WTC11 (cell line): ENCODE data around the gene ACVR1B. TPM values are rescaled to one million over a fixed set of nuclear protein-coding genes. Genes with fewer than 3 reads are reported as not detected.

Experiments
- ATAC-seq: fragments of 200-7000 bp; cut with Tn5 transposase; 2 replicates; pipeline ENCODE4 v1.10.0; 2021; ENCODE audit warnings: mild to moderate bottlenecking, moderate library complexity
- CTCF ChIA-PET: fragments of 300-600 bp; sonication (Branson Sonifier 250); formaldehyde crosslinking; loops from one replicate; lab custom pipeline; 2021; ENCODE audit warnings: antibody characterized with exemption; lab: Charles Lee
- POLR2A ChIA-PET: fragments of 350-600 bp; sonication (Branson Sonifier 250); formaldehyde crosslinking; loops from one replicate; lab custom pipeline; 2021; ENCODE audit warnings: antibody characterized with exemption; lab: Charles Lee
- DNase-seq: peaks from one replicate; pipeline ENCODE4 v3.0.0; 2021; ENCODE audit warnings: low spot score
- H3K27ac Mint-ChIP-seq: 2 replicates; pipeline ENCODE4 v1.8.0; 2021; ENCODE audit warnings: mixed read lengths
- H3K27me3 Mint-ChIP-seq: 2 replicates; pipeline ENCODE4 v1.8.0; 2021; ENCODE audit warnings: low read depth, mild to moderate bottlenecking, moderate library complexity, mixed read lengths
- H3K36me3 Mint-ChIP-seq: 2 replicates; pipeline ENCODE4 v1.8.0; 2021; ENCODE audit warnings: mixed read lengths
- H3K4me1 Mint-ChIP-seq: 2 replicates; pipeline ENCODE4 v1.8.0; 2022; ENCODE audit warnings: mixed read lengths
- H3K4me3 Mint-ChIP-seq: 2 replicates; pipeline ENCODE4 v1.8.0; 2021; ENCODE audit warnings: mild to moderate bottlenecking, moderate library complexity, mixed read lengths
- H3K9me3 Mint-ChIP-seq: 2 replicates; pipeline ENCODE4 v1.8.0; 2021; ENCODE audit warnings: mixed read lengths
- ATF1 ChIP-seq: sonication (generic); formaldehyde crosslinking; IDR thresholded peaks from 2 replicates; pipeline ENCODE4 v1.8.1; 2023; ENCODE audit warnings: mild to moderate bottlenecking, moderate library complexity, missing genetic modification reagents
- CBFB ChIP-seq: sonication (generic); formaldehyde crosslinking; IDR thresholded peaks from 2 replicates; pipeline ENCODE4 v1.8.1; 2022; ENCODE audit warnings: mild to moderate bottlenecking, low read depth, missing genetic modification reagents
- ELF4 ChIP-seq: sonication (generic); formaldehyde crosslinking; IDR thresholded peaks from 2 replicates; pipeline ENCODE4 v1.8.1; 2022; ENCODE audit warnings: low read depth, mild to moderate bottlenecking, moderate library complexity, missing genetic modification reagents
- EMX1 ChIP-seq: fragments of 250-450 bp; sonication (Bioruptor Pico); IDR thresholded peaks from 2 replicates; pipeline ENCODE4 v1.8.0; 2021; ENCODE audit warnings: mild to moderate bottlenecking
- ETV6 ChIP-seq: sonication (generic); formaldehyde crosslinking; IDR thresholded peaks from 2 replicates; pipeline ENCODE4 v1.8.1; 2022; ENCODE audit warnings: mild to moderate bottlenecking, missing genetic modification reagents
- IRF2 ChIP-seq: sonication (generic); formaldehyde crosslinking; IDR thresholded peaks from 2 replicates; pipeline ENCODE4 v1.8.0; 2022; ENCODE audit warnings: low read depth, missing genetic modification reagents, borderline replicate concordance
- JAZF1 ChIP-seq: fragments of 250-450 bp; sonication (Bioruptor Pico); IDR thresholded peaks from 2 replicates; pipeline ENCODE4 v1.9.0; 2021; ENCODE audit warnings: moderate library complexity, mild to moderate bottlenecking, inconsistent platforms
- KAT7 ChIP-seq: sonication (generic); formaldehyde crosslinking; IDR thresholded peaks from 2 replicates; pipeline ENCODE4 v1.8.1; 2023; ENCODE audit warnings: missing genetic modification reagents, mild to moderate bottlenecking, borderline replicate concordance
- MYBL2 ChIP-seq: sonication (generic); formaldehyde crosslinking; IDR thresholded peaks from 2 replicates; pipeline ENCODE4 v1.8.1; 2023; ENCODE audit warnings: mild to moderate bottlenecking, moderate library complexity, missing genetic modification reagents
- NFATC4 ChIP-seq: fragments of 250-450 bp; sonication (Bioruptor Pico); IDR thresholded peaks from 2 replicates; pipeline ENCODE4 v1.9.0; 2021; ENCODE audit warnings: mild to moderate bottlenecking
- NFYB ChIP-seq: sonication (generic); formaldehyde crosslinking; conservative IDR thresholded peaks from 2 replicates; pipeline ENCODE4 v1.8.0; 2022; ENCODE audit warnings: low read depth, missing genetic modification reagents
- NR3C1 ChIP-seq: sonication (generic); formaldehyde crosslinking; conservative IDR thresholded peaks from 2 replicates; pipeline ENCODE4 v1.8.1; 2023; ENCODE audit warnings: low read depth, mild to moderate bottlenecking, missing genetic modification reagents
- OVOL2 ChIP-seq: fragments of 250-450 bp; sonication (Bioruptor Pico); IDR thresholded peaks from 2 replicates; pipeline ENCODE4 v1.9.0; 2021; ENCODE audit warnings: mild to moderate bottlenecking, borderline replicate concordance
- RORB ChIP-seq: fragments of 250-450 bp; sonication (Bioruptor Pico); IDR thresholded peaks from 2 replicates; pipeline ENCODE4 v1.9.0; 2021; ENCODE audit warnings: mild to moderate bottlenecking
- SOX15 ChIP-seq: fragments of 250-450 bp; sonication (Bioruptor Pico); IDR thresholded peaks from 2 replicates; pipeline ENCODE4 v1.9.0; 2021; ENCODE audit warnings: mild to moderate bottlenecking
- SP1 ChIP-seq: sonication (generic); formaldehyde crosslinking; conservative IDR thresholded peaks from 2 replicates; pipeline ENCODE4 v1.8.1; 2022; ENCODE audit warnings: missing genetic modification reagents
- TEAD1 ChIP-seq: sonication (generic); formaldehyde crosslinking; IDR thresholded peaks from 2 replicates; pipeline ENCODE4 v1.8.0; 2022; ENCODE audit warnings: mild to moderate bottlenecking, missing genetic modification reagents
- ZBTB21 ChIP-seq: sonication (generic); formaldehyde crosslinking; IDR thresholded peaks from 2 replicates; pipeline ENCODE4 v1.8.1; 2023; ENCODE audit warnings: mild to moderate bottlenecking, missing genetic modification reagents, borderline replicate concordance
- ZNF219 ChIP-seq: sonication (generic); formaldehyde crosslinking; IDR thresholded peaks from 2 replicates; pipeline ENCODE4 v1.8.0; 2023; ENCODE audit warnings: missing genetic modification reagents, mild to moderate bottlenecking, borderline replicate concordance
- ZNF317 ChIP-seq: sonication (generic); formaldehyde crosslinking; IDR thresholded peaks from 2 replicates; pipeline ENCODE4 v1.8.1; 2023; ENCODE audit warnings: low read depth, mild to moderate bottlenecking, moderate library complexity, missing genetic modification reagents, borderline replicate concordance
- ZNF416 ChIP-seq: fragments of 250-450 bp; sonication (Bioruptor Pico); IDR thresholded peaks from 2 replicates; pipeline ENCODE4 v1.9.0; 2021; ENCODE audit warnings: mild to moderate bottlenecking, inconsistent platforms
- ZNF423 ChIP-seq: fragments of 250-450 bp; sonication (Bioruptor Pico); IDR thresholded peaks from 2 replicates; pipeline ENCODE4 v2.1.2; 2022; ENCODE audit warnings: mild to moderate bottlenecking, moderate library complexity
- total RNA-seq: library from RNA; stranded (reverse); gene quantifications from 3 replicates; pipeline ENCODE4 v1.2.3, GENCODE V29; 2021
- TF ChIP-seq, protein P1 (sequence below): fragments of 250-450 bp; sonication (Bioruptor Pico); IDR thresholded peaks from 2 replicates; pipeline ENCODE4 v1.9.0; 2021; ENCODE audit warnings: moderate library complexity, mild to moderate bottlenecking, inconsistent platforms, borderline replicate concordance
- TF ChIP-seq, protein P2 (sequence below): sonication (generic); formaldehyde crosslinking; IDR thresholded peaks from 2 replicates; pipeline ENCODE4 v1.8.0; 2022; ENCODE audit warnings: missing genetic modification reagents
- TF ChIP-seq, protein P3 (sequence below): sonication (generic); formaldehyde crosslinking; IDR thresholded peaks from 2 replicates; pipeline ENCODE4 v1.8.0; 2022; ENCODE audit warnings: mild to moderate bottlenecking, missing genetic modification reagents
- TF ChIP-seq, protein P4 (sequence below): sonication (generic); formaldehyde crosslinking; conservative IDR thresholded peaks from 2 replicates; pipeline ENCODE4 v1.8.1; 2022; ENCODE audit warnings: mild to moderate bottlenecking, missing genetic modification reagents
- TF ChIP-seq, protein P5 (sequence below): sonication (generic); formaldehyde crosslinking; IDR thresholded peaks from 2 replicates; pipeline ENCODE4 v1.8.1; 2022; ENCODE audit warnings: missing genetic modification reagents, borderline replicate concordance
- TF ChIP-seq, protein P6 (sequence below): sonication (generic); formaldehyde crosslinking; IDR thresholded peaks from 2 replicates; pipeline ENCODE4 v1.8.0; 2023; ENCODE audit warnings: mild to moderate bottlenecking, missing genetic modification reagents

ACVR1B gene
- total RNA-seq, 1 experiment from 2014 or later = 24.1 TPM

DNA sequence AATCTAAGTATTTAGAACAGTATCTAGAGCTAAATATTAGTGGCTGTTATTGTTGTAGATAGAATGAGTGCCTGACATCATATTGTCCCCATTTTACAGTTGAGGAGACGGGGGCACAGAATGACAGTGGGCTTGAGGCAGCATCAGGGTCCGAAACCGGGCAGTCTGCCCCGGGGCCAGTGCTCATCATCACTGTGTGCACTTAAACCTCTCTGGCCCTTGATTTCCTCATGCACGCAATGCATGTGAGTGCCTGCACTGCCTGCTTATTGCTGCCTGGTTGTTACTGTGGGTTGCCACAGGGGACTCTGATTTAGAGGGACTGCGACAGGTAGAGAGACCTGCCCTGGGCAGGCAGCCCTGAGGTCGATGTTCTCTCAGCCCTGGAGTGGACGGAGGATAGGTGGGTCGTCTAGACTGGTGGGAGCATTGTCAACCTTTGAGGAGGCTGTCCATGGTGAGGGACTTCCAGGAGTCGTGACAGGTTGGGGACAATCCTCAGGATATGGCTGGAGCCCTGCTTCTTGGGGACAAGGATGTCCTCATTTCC lies 34.4 kb upstream of the ACVR1B start:
- ATAC-seq = no peak

DNA sequence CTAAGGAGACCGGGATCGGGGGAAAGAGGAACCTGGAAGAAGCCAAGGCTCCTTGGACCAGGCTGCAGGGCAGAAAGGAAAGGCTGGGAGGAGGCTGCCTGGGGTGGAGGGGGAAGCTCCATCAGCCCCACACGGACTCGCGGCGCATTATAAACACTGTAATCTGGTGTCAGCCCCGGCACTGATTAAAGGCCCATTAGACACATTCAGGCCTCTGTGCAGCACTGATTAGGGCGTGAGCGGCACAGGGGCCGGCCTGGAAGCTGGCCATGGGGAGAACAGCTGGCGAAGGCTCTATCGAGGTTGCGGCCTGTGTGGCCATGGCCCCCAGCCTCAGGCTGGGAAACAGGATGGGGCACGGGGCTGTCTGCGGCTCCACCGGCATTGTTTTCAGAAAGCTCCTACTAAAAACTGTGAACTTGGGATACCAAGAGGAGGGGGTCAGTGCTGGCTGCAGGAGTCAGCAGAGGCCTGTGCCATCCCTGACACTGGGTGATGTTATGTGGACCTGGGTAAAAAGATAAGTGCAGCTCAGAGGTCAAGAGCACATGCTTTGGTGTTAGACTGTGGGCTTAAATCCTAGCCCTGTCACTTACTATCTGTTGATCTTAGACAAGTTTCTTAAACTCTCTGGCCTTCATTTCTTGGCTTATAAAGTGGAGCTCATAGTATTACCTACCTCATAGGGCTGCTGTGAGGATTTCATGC lies 33.6 kb upstream of the ACVR1B start:
- H3K4me3 Mint-ChIP-seq = no peak overlapping the region
- POLR2A ChIA-PET = no interaction called here
- CTCF ChIA-PET = interaction anchor here (0.7 to 1.3 kb wide), 4 partner anchors 9 to 107 kb away, joined by 3 to 4 read pairs (median 3); no protein-coding TSS in a partner anchor
- no peak overlapping the region for H3K27ac Mint-ChIP-seq
- H3K9me3 Mint-ChIP-seq = no peaks in the 10 kb centered on the region
- no peak for ATAC-seq
- peaks cover 5% of the 10 kb centered on the region for H3K27me3 Mint-ChIP-seq
- no peak for DNase-seq
- H3K36me3 Mint-ChIP-seq = no peaks in the 10 kb centered on the region
- H3K4me1 Mint-ChIP-seq = peaks cover 26% of the 10 kb centered on the region
- TF ChIP-seq, protein P1, sequence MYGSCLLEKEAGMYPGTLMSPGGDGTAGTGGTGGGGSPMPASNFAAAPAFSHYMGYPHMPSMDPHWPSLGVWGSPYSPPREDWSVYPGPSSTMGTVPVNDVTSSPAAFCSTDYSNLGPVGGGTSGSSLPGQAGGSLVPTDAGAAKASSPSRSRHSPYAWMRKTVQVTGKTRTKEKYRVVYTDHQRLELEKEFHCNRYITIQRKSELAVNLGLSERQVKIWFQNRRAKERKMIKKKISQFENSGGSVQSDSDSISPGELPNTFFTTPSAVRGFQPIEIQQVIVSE (CRISPR knock-in tag) = no peak
- TF ChIP-seq NFYB (CRISPR knock-in tag) (no peak), NFATC4 (CRISPR knock-in tag) (no peak), ZNF317 (CRISPR knock-in tag) (no peak), IRF2 (CRISPR knock-in tag) (no peak), KAT7 (no peak), ZNF219 (CRISPR knock-in tag) (no peak), SP1 (CRISPR knock-in tag) (no peak), ZNF416 (CRISPR knock-in tag) (no peak), RORB (no peak), ZBTB21 (no peak)
- TF ChIP-seq, protein P2, sequence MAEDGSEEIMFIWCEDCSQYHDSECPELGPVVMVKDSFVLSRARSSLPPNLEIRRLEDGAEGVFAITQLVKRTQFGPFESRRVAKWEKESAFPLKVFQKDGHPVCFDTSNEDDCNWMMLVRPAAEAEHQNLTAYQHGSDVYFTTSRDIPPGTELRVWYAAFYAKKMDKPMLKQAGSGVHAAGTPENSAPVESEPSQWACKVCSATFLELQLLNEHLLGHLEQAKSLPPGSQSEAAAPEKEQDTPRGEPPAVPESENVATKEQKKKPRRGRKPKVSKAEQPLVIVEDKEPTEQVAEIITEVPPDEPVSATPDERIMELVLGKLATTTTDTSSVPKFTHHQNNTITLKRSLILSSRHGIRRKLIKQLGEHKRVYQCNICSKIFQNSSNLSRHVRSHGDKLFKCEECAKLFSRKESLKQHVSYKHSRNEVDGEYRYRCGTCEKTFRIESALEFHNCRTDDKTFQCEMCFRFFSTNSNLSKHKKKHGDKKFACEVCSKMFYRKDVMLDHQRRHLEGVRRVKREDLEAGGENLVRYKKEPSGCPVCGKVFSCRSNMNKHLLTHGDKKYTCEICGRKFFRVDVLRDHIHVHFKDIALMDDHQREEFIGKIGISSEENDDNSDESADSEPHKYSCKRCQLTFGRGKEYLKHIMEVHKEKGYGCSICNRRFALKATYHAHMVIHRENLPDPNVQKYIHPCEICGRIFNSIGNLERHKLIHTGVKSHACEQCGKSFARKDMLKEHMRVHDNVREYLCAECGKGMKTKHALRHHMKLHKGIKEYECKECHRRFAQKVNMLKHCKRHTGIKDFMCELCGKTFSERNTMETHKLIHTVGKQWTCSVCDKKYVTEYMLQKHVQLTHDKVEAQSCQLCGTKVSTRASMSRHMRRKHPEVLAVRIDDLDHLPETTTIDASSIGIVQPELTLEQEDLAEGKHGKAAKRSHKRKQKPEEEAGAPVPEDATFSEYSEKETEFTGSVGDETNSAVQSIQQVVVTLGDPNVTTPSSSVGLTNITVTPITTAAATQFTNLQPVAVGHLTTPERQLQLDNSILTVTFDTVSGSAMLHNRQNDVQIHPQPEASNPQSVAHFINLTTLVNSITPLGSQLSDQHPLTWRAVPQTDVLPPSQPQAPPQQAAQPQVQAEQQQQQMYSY = no peak
- TF ChIP-seq, protein P3, sequence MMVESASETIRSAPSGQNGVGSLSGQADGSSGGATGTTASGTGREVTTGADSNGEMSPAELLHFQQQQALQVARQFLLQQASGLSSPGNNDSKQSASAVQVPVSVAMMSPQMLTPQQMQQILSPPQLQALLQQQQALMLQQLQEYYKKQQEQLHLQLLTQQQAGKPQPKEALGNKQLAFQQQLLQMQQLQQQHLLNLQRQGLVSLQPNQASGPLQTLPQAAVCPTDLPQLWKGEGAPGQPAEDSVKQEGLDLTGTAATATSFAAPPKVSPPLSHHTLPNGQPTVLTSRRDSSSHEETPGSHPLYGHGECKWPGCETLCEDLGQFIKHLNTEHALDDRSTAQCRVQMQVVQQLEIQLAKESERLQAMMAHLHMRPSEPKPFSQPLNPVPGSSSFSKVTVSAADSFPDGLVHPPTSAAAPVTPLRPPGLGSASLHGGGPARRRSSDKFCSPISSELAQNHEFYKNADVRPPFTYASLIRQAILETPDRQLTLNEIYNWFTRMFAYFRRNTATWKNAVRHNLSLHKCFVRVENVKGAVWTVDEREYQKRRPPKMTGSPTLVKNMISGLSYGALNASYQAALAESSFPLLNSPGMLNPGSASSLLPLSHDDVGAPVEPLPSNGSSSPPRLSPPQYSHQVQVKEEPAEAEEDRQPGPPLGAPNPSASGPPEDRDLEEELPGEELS (CRISPR knock-in tag) = no peak
- TF ChIP-seq, protein P4, sequence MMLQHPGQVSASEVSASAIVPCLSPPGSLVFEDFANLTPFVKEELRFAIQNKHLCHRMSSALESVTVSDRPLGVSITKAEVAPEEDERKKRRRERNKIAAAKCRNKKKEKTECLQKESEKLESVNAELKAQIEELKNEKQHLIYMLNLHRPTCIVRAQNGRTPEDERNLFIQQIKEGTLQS (CRISPR knock-in tag) = no peak

More for the DNA sequence above, 34.4 kb upstream of the ACVR1B start:
- peaks cover 8% of the 10 kb centered on the region for H3K27me3 Mint-ChIP-seq
- no peaks in the 10 kb centered on the region for H3K9me3 Mint-ChIP-seq
- ChIA-PET CTCF (interaction anchor here (1.2 kb wide), 1 partner anchor 10 kb away, joined by 4 read pairs; no protein-coding TSS in a partner anchor), POLR2A (no interaction called here)
- peaks cover 29% of the 10 kb centered on the region for H3K4me1 Mint-ChIP-seq
- H3K36me3 Mint-ChIP-seq = no peaks in the 10 kb centered on the region
- H3K27ac Mint-ChIP-seq = no peak overlapping the region
- no peak for DNase-seq
- TF ChIP-seq, protein P5, sequence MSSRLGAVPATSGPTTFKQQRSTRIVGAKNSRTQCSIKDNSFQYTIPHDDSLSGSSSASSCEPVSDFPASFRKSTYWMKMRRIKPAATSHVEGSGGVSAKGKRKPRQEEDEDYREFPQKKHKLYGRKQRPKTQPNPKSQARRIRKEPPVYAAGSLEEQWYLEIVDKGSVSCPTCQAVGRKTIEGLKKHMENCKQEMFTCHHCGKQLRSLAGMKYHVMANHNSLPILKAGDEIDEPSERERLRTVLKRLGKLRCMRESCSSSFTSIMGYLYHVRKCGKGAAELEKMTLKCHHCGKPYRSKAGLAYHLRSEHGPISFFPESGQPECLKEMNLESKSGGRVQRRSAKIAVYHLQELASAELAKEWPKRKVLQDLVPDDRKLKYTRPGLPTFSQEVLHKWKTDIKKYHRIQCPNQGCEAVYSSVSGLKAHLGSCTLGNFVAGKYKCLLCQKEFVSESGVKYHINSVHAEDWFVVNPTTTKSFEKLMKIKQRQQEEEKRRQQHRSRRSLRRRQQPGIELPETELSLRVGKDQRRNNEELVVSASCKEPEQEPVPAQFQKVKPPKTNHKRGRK = no peak
- TF ChIP-seq ETV6 (CRISPR knock-in tag) = no peak
- no peak for TF ChIP-seq SOX15 (CRISPR knock-in tag)
- TF ChIP-seq OVOL2 = no peak
- no peak for TF ChIP-seq ZBTB21
- no peak for TF ChIP-seq ZNF423 (CRISPR knock-in tag)
- TF ChIP-seq JAZF1 (CRISPR knock-in tag) = no peak
- TF ChIP-seq CBFB (CRISPR knock-in tag) = no peak
- no peak for TF ChIP-seq NR3C1 (CRISPR knock-in tag)
- no peak for TF ChIP-seq ELF4 (CRISPR knock-in tag)
- TF ChIP-seq SP1 (CRISPR knock-in tag) = no peak
- no peak for TF ChIP-seq ATF1 (CRISPR knock-in tag)
- TF ChIP-seq, protein P6, sequence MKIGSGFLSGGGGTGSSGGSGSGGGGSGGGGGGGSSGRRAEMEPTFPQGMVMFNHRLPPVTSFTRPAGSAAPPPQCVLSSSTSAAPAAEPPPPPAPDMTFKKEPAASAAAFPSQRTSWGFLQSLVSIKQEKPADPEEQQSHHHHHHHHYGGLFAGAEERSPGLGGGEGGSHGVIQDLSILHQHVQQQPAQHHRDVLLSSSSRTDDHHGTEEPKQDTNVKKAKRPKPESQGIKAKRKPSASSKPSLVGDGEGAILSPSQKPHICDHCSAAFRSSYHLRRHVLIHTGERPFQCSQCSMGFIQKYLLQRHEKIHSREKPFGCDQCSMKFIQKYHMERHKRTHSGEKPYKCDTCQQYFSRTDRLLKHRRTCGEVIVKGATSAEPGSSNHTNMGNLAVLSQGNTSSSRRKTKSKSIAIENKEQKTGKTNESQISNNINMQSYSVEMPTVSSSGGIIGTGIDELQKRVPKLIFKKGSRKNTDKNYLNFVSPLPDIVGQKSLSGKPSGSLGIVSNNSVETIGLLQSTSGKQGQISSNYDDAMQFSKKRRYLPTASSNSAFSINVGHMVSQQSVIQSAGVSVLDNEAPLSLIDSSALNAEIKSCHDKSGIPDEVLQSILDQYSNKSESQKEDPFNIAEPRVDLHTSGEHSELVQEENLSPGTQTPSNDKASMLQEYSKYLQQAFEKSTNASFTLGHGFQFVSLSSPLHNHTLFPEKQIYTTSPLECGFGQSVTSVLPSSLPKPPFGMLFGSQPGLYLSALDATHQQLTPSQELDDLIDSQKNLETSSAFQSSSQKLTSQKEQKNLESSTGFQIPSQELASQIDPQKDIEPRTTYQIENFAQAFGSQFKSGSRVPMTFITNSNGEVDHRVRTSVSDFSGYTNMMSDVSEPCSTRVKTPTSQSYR (CRISPR knock-in tag) = no peak
- no peak for TF ChIP-seq MYBL2
- no peak for TF ChIP-seq TEAD1 (CRISPR knock-in tag)
- no peak for TF ChIP-seq ZNF219 (CRISPR knock-in tag)
- TF ChIP-seq ZNF416 (CRISPR knock-in tag) = no peak
- TF ChIP-seq EMX1 (CRISPR knock-in tag) = no peak
- no peak overlapping the region for H3K4me3 Mint-ChIP-seq
